Inflammatory macrophage (primary cell): Measurements from ENCODE around the gene PCSK5.
A peak's percentile ranks its signal among the peaks of the same experiment; 100 is the strongest.
"Not testable (repeated sequence)": the region's sequence is repeated elsewhere in the genome, so short reads cannot be mapped to it uniquely, and the experiment has no call there.

Experiments used
- DNase-seq, 2 donors: peaks; one replicate each; pipeline ENCODE4 v3.0.0-alpha.2; 2020 to 2022

Gene PCSK5

DNA sequence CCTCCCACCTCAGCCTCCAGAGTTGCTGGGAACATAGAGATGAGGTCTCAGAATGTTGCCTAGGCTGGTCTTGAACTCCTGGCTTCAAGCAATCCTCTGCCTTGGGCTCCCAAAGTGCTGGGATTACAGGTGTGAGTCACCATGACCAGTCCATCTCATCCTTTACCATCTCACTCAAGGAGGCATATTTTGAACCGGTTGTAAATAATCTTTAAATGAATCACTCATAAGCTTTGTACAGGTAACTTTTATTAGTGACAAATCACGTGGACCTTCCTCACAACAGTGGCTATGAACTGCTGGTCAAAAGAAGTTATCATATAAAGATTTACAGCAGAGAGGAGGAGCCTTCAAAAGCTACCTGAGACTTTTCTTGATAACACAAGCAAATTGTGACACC is 433.0 kb downstream of the PCSK5 start:
- DNase-seq: no peak

DNA sequence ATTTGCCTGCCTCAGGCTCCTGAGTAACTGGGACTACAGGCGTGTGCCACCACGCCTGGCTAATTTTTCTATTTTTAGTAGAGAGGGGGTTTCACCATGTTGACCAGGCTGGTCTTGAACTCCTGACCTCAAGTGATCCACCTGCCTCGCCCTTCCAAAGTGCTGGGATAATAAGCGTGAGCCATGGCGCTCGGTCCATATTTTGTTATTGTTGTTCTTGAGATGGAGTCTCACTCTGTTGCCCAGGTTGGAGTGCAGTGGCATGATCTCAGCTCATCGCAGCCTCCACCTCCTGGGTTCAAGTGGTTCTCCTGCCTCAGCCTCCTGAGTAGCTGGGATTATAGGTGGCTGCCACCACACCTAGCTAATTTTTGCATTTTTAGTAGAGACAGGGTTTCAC is 433.6 kb downstream of the PCSK5 start:
- not testable (repeated sequence) for DNase-seq

DNA sequence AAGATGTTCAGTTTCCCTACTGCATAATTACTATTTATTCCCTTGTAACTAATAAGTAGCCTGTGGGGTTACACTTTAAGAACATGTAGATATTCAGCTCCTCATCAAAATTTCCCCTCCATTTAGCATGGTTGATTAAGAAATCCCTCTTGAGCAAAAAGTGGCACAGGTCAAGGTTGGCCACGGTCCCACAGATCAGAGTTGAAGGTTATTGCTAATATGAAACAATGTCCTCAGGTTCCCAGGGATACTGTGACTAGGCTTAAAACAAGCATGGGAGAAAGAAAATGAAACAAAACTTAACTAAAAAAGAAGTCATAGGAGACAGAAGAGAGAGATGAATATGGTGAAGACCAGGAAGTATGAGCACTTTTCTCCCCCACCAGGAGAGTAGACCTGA is 439.6 kb downstream of the PCSK5 start:
- DNase-seq: no peak

DNA sequence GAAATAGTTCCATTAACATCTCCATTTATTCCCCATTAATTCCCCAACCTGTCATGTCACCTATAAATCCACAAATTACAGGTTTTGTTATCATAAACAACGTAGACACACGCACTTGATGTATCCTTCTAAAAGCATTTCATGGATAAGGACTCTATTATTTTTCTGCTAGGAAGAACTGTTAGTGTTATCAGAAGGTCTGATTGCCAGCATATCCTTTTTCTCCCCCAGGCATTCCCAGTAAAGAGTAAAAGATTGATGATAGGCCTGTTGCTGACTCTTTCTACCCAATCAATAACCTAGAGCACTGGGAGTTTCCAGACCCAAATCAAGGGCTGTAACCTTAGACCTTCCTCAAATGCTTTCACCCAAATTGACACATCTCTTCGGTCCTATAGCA is 442.9 kb downstream of the PCSK5 start:
- no peak for DNase-seq

DNA sequence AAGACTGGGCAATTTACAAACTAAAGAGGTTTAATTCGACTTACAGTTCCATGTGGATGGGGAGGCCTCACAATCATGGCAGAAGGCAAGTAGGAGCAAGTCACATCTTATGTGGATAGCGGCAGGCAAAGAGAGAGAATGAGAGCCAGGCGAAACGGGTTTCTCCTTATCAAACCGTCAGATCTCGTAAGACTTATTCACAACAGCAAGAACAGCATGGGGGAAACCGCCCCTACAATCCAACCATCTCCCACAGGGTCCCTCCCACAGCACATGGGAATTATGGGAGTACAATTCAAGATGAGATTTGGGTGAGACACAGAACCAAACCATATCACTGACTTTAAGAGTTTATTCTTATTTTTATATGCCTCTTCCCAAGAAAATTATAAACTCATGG is 443.5 kb downstream of the PCSK5 start:
- no peak for DNase-seq

DNA sequence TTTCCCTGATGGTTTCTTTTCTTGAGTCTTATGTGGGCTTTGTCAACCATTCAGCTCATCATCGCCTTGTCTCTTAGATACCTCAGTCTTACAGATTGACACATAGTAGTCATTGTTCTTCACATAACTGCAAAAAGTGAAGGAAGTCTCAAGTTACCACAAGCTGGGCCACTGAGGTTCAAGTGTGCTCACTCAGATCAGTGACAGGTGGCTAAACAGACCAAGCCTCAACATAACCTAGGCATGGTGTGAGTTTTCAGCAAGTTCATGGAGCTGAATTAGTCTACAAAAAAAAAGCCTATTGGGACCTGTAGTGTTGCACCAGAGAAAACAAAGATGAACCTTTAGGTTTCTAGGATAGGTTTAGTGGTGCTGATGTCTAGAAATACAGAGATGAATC is 445.6 kb downstream of the PCSK5 start:
- no peak for DNase-seq

DNA sequence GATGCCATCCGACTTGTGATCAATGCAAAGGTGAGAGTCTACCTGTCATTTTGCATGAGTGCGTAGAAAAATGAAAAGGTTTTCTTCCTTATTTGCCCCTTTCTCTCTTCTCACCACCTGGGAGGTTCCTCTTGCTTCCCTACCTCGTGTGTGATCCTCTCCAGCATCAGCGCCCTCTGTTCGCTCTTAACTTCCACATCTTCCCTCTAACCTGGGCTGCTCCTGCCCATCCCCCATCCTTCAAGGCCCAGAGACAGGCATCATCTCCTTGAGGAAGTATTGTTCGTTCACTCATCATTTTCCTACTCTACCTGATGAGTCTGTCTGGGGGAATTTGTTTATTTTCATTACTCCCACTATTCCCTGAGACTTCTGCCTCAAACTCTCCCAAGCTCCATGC is 447.9 kb downstream of the PCSK5 start:
- DNase-seq: no peak

DNA sequence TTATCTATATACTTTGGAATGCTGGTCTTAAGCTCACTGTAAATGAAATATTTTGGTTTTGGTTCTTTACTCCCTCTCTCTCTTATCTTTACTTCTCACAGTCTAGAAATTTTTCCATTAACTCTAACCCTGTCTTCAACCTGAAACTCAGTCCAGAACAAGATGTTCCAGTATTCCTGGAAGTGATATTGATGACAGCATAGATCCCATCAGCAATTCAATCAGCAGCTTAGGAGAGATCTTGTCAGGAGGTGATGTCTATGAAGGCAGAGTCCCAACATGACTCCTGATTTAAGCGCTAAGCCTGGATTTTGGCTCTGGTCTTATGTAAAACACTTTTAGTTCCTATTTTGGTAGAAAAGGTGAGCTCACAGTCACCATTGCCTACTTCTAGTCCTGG is 451.1 kb downstream of the PCSK5 start:
- no peak for DNase-seq

DNA sequence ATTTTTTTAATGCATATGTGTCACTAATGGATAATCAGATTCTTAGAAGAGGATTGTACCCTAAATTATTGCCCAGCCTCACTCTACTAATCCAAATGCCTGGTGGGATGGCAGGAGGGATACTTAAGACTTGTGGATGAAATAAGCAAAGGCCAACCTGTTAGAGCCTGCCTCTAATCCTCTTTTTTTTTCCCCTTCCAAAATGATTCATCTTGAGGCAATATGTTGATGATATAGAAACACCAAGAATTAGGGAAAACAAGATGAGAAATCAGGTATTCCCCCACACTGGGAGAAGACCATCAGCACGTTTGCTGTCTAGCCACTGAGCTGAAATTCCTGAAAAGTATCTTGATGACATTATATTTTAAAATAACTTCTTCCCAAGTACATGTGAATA is 451.7 kb downstream of the PCSK5 start:
- DNase-seq: no peak

DNA sequence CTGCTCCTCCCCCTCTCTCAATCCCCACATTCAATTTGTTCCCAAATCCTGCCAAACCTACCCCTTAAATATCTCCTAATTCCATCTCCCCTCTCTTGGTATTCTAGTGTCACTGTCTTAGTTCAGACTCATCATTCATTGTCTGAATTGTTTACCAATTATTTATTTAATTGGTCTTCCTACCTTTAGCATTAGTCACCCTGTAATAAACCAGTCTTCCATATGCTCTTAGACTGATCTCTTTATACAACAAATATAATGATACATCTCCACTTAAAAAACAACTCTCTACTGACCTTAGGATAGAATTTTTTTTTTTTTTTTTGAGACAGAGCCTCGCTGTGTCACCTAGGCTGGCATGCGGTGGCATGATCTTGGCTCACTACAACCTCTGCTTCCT is 452.4 kb downstream of the PCSK5 start:
- no peak for DNase-seq

DNA sequence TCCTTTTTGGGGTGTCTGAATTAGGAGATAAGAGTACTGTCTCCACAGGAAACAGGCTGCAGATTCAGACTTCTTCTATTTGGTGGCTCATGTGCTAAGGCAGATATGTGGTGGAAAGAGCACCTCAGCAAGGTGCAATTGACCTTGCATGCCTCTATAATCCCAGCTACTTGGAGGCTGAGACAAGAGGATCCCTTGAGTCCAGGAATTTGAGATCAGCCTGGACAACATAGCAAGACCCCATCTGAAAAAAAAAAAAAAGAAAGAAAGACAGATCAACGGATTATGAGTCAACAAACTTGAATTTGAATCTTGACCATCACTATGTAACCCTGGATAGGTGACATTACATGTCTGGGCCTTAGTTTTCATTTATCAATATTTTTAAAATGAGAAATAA is 459.4 kb downstream of the PCSK5 start:
- DNase-seq: no peak

DNA sequence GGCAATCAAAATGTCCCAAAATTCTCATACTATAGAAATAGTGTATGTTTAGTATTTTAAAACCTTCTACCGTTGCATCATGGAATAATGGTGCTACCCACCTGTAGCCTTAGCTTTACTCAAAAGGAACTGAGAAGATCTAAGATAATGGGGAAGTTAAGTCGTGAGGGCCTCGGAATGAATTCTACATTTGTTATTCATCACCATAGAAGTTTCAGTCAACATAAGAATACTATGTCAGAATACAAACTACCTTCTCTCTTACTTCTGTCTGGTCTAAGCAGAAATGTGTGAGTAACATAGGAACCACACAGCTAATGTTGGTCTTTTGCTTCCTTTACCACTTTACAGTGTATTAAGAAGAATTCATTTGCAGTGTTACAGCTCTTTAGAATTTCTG is 460.5 kb downstream of the PCSK5 start:
- no peak for DNase-seq

DNA sequence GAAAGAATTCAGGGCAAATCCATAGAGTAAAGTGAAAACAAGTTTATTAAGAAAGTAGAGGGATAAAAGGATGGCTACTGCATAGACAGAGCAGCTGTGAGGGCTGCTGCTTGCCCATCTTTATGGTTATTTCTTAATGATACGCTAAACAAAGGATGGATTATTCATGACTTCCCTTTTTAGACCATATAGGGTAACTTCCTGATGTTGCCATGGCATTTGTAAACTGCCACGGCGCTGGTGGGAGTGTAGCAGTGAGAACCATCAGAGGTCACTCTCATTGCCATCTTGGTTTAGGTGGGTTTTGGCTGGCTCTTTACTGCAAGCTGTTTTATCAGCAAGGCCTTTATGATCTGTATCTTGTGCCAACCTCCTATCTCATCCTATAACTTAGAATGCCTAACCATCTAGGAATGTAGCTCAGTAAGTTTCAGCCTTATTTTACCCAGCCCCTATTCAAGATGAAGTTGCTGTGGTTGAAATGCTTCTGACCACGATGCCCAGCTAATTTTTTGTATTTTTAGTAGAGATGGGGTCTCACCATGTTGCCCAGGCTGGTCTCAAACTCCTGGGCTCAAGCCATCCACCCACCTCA is 461.6 kb downstream of the PCSK5 start:
- DNase-seq: peak; percentile 49 to 61

DNA sequence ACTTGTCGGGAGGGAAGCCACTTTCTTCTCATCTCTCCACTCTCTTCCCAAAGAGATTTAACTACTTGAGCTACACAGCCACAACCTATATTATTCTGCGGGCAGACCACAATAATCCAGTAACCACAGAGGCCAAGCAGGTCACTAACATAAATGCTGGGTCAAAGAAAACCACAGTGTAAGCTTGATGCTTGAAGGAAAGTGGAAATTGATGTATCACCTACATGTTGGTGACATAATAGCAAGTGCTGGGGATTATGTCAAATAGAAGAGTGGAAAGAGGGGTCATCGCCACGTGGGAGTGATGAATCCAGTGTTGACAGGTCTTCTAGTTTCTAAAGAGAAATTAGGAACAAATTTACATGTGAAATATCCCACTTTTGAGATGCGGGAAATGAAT is 462.8 kb downstream of the PCSK5 start:
- no peak for DNase-seq

DNA sequence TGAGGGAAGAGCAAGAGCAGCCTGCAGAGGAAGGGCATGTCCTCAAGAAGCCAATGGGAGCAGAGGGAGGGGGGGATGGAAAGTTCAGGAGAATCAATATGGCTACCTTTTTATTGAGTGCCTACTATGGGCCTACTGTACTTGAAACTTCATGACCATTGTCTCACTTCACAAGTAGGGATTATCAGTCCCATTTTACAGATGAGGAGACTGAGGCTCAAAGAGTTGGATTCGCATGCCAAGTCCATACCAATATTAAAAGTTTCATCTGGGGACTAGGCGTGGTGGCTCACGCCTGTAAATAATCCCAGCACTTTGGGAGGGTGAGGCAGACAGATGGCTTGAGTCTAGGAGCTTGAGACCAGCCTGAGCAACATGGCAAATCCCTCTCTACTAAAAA is 463.7 kb downstream of the PCSK5 start:
- no peak for DNase-seq

DNA sequence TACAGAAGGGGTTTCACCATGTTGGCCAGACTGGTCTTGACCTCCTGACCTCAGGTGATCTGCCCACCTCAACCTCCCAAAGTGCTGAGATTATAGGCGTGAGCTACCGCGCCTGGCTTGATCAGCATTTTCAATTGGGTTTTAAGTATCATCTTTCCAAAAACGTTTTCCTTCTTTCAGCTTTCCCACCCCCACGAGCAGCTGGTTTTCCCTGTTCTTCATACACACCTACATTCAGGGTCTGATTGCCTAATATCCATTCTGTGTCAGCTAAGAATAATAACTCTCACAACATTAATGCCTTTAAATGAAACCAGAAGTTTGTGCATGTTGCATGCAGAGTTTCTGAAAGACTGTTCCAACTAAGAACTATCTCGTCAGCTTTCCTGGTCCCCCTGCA is 465.4 kb downstream of the PCSK5 start:
- no peak for DNase-seq

DNA sequence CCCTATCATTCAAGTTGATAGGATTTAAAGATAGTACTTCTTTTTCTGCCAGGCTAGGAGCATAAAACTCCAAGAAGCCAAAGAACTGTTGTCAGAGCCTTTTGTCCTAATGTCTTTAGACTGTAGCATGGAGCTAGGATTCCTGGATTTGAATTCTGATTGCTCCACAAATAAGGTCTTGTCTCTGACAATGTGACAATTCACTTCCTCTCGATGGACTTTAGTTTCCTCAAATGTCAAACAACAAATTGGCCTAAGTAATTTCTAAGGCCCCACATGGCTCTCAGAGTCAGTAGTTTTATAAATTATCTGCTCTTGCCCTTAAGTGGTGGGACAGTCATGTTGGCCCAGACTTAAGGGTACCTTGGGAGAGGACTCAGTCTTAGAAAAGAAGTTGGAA is 467.1 kb downstream of the PCSK5 start:
- peak; percentile 16 to 61 for DNase-seq

DNA sequence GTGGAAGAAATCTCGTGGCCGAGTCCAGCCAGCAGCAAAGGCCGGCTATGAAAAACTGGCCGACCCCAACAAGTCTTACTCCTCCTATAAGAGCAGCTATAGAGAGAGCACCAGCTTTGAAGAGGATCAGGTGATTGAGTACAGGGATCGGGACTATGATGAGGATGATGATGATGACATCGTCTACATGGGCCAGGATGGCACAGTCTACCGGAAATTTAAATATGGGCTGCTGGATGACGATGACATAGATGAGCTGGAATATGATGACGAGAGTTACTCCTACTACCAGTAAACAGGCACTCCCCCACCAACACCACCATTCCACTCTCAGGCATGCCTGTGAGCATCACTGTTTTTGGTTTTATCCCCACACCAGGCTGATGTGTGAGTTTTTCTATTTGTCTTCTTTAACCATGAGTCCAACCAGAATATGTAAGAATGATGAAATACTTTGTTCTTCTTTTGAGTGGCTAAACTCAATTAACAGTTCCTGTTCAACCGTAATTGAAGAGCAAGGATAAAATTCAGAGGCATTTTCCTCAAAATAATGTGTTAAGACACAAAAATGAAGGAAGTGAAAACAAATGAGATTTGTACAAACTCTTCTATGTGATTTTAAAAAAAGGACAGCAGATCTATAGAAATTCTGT is 468.3 kb downstream of the PCSK5 start:
- peak; percentile 34 to 91 for DNase-seq

DNA sequence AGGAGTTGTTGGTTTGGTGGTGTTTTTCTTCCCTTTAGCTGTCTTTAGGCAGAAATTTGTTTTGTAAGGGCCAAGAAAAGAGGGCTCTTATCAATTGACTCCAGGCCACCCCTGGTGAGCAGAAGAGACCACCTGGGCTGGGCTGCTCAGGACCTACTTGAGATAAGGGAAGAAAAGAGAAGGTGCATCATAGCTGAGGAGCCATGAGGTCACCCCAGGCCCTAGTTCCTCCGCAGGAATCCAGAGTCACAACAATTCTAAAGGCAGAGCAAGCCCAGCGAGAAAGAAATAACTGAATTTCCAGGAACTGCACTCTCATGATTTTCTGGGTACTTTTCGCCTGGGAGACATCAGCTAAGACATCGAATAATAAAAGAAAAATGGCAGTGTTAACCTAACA is 468.9 kb downstream of the PCSK5 start:
- peak; percentile 48 to 67 for DNase-seq

DNA sequence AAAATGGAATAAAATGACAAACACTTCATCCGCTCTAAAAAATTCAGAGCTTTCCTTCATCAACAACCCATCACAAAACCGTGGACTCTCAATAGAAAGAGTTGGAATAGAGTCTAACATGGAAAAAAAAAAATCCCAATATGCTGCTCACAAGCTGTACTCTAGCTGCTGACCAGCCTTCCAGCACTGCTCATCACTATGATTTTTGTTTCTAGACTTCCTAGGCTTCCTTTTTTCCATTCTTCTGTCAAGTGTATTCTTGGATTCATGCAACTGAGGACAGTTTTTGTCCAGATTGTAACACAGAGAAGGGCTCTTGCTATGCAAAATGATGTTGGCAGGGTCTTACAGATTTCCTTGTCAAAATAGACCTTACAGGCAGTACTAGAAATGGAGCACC is 469.3 kb downstream of the PCSK5 start:
- DNase-seq: no peak

DNA sequence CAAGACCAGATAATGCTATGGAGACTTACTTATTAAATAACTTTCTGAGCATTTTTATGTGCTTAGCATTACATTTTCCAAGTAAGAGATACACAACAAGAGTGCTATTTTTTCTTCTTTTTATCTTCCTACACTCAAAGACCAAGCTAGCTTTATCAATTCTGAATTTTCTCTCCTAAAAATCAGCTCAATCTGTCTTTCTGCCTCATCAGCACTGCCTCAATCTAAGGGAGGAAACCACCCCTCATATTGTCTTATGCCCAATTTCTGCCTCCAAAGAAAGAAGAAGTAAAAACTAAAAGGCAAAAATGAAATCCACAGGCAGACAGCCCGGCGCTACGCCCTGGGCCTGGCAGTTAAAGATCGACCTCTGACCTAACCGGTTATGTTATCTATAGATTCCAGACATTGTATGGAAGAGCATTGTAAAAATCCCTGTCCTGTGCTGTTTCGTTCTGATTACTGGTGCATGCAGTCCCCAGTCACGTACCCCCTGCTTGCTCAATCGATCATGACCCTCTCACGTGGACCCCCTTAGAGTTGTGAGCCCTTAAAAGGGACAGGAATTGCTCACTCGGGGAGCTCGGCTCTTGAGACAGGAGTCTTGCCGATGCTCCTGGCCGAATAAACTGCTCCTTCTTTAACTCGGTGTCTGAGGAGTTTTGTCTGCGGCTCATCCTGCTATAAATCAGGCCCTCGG is 472.0 kb downstream of the PCSK5 start:
- peak in 1 of 2 donors; percentile 11 for DNase-seq

DNA sequence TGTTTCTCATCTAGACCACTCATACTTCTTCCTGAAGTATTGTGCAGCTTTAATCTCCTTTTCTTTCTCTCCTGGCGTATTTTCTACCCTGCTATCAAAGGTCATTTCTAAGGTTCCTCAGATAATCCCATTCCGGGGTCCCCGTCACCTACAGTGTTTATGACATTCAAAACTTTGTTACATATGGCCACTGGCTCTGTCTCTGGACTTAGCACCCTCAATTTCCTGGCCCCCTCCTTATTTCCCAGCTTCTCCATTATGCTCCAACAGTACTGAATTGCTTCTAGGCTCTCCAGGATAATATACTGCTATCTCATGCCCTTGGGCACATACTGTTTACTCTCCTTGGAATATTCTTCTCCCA is 472.5 kb downstream of the PCSK5 start:
- no peak for DNase-seq

DNA sequence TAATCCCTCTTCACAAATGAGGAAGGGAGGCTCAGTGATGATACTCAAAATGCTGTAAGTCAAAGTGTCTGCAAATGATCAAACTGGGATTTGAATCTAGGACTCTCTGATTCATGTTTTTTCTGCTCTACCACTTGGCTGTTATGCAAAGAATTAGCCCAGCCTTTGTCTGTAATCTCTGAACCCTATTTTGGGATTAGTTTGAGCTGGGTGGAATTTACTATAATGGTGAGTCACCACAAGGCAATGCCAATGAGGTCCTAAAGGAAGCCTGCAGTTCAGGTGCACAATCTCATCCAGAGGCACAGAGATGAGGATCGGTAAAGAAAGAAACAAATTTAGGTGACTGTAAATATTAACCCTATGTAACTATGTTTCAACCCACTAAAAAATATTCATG is 474.6 kb downstream of the PCSK5 start:
- DNase-seq: no peak

DNA sequence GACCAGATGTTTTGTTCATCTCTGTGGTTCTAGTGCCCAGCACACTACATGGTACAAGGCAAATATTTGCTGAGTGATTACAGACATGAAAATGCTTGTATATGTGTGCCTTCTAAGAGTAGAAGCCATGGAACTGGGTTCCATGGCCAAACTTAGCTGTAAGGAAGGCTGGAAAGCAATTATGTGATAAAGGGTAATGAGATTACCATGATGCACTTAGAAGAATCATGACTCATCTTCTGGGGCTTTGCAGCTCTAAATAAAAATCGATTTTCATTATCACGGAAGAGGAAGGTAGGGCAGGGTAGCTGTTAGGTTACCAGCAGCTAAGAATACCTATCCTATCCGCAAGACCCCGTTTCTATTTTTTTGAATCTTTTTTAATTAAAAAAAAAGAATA is 475.8 kb downstream of the PCSK5 start:
- no peak for DNase-seq

DNA sequence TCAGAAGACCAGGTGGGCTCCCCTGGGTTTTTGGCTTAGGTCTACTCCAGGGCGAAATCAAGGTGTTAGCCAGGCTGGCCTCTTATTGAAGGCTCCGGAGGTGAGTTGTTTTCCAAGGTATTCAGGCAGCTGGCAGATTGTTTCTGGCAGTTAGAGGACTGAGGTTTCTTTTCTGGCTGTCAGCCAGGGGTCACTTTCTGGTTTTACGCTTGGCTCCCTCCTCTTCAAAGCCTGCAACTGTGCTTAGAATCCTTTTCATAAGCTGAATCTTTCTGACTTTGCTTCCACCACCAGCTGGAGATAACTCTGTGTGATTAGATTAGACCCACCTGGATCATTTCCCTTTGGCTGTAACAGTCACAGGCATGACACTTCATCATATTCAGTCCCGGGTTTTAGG is 479.1 kb downstream of the PCSK5 start:
- DNase-seq: no peak
